Tibial artery (tissue), 4 donors: ENCODE results near the gene MPV17L2.
A peak's percentile ranks its signal among the peaks of the same experiment; 100 is the strongest.

Experiments used
- DNase-seq, 2 donors: peaks; one replicate each; pipeline ENCODE4 v3.0.0-alpha.2; 2019
- H3K27ac ChIP-seq, 2 donors: fragments of 200-600 bp; sonication (generic) in 1 of 2; 1 replicate in 1 of 2; 2 replicates in 1 of 2; pipeline ENCODE4 v1.5.1; 2018 to 2019; ENCODE audit warnings: mild to moderate bottlenecking in 1 of 2
- H3K27me3 ChIP-seq, 2 donors: fragments of 200-600 bp; sonication (generic) in 1 of 2; one replicate each; pipeline versions ENCODE4 v1.5.1 to v1.6.0; 2016 to 2019
- H3K36me3 ChIP-seq, 3 donors: fragments of 200-600 bp; sonication (generic) in 2 of 3; one replicate each; pipeline ENCODE4 v1.5.1; 2016 to 2019; ENCODE audit warnings: mild to moderate bottlenecking in 2 of 3
- H3K4me1 ChIP-seq, 4 donors: fragments of 200-600 bp; sonication (generic) in 2 of 4; 1 replicate in 3 of 4; 2 replicates in 1 of 4; pipeline ENCODE4 v1.5.1; 2016 to 2019
- H3K4me3 ChIP-seq, 2 donors: fragments of 200-600 bp; sonication (generic) in 1 of 2; 1 replicate in 1 of 2; 2 replicates in 1 of 2; pipeline ENCODE4 v1.5.1; 2018 to 2019; ENCODE audit warnings: mild to moderate bottlenecking in 2 of 2
- H3K9me3 ChIP-seq, 3 donors: fragments of 200-600 bp; sonication (generic) in 1 of 3; one replicate each; pipeline ENCODE4 v1.5.1; 2016 to 2019
- intact Hi-C: fragments of 100-400 bp; cut with DNase I; formaldehyde crosslinking; loops from one replicate; pipeline ENCODE4 v1.15.0; 2023; ENCODE audit warnings: low total_unique reads
- TF ChIP-seq, protein P1 (sequence below), 2 experiments: fragments of 200-600 bp in 1 of 2; fragments of 450-650 bp in 1 of 2; IDR thresholded peaks; one replicate each; pipeline ENCODE4 v1.5.1; 2017 to 2019; ENCODE audit warnings: antibody characterized with exemption in 2 of 2, mild to moderate bottlenecking in 1 of 2, moderate library complexity in 1 of 2

Gene MPV17L2

GRCh38 chr19:18147396-18147795, 45.6 kb upstream of the MPV17L2 start:
- no peak overlapping the region for H3K4me3 ChIP-seq
- DNase-seq: no peak
- H3K36me3 ChIP-seq: peaks cover 40 to 72% (median 56%) of the 10 kb centered on the region in 3 donors
- peaks cover 0 to 11% (median 8%) of the 10 kb centered on the region in 4 donors for H3K4me1 ChIP-seq
- TF ChIP-seq, protein P1, sequence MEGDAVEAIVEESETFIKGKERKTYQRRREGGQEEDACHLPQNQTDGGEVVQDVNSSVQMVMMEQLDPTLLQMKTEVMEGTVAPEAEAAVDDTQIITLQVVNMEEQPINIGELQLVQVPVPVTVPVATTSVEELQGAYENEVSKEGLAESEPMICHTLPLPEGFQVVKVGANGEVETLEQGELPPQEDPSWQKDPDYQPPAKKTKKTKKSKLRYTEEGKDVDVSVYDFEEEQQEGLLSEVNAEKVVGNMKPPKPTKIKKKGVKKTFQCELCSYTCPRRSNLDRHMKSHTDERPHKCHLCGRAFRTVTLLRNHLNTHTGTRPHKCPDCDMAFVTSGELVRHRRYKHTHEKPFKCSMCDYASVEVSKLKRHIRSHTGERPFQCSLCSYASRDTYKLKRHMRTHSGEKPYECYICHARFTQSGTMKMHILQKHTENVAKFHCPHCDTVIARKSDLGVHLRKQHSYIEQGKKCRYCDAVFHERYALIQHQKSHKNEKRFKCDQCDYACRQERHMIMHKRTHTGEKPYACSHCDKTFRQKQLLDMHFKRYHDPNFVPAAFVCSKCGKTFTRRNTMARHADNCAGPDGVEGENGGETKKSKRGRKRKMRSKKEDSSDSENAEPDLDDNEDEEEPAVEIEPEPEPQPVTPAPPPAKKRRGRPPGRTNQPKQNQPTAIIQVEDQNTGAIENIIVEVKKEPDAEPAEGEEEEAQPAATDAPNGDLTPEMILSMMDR (IDR thresholded peaks at IDR 0.05): no peak
- H3K9me3 ChIP-seq: no peaks in the 10 kb centered on the region
- H3K27me3 ChIP-seq: no peaks in the 10 kb centered on the region
- intact Hi-C loops: no loop called here
- H3K27ac ChIP-seq: no peak overlapping the region

- TF ChIP-seq, protein P1 (IDR thresholded peaks at IDR 0.05): no peak
- H3K27me3 ChIP-seq: no peaks in the 10 kb centered on the region
- no peaks in the 10 kb centered on the region for H3K9me3 ChIP-seq
- H3K27ac ChIP-seq: no peak overlapping the region
- H3K4me1 ChIP-seq: peaks cover 0 to 22% (median 21%) of the 10 kb centered on the region in 4 donors
- H3K36me3 ChIP-seq: peaks cover 20 to 51% (median 38%) of the 10 kb centered on the region in 3 donors
- H3K4me3 ChIP-seq: no peak overlapping the region
- no peak for DNase-seq
- intact Hi-C loops: no loop called here
Observed at GRCh38 chr19:18149596-18149975, 43.4 kb upstream of the MPV17L2 start.

DNA sequence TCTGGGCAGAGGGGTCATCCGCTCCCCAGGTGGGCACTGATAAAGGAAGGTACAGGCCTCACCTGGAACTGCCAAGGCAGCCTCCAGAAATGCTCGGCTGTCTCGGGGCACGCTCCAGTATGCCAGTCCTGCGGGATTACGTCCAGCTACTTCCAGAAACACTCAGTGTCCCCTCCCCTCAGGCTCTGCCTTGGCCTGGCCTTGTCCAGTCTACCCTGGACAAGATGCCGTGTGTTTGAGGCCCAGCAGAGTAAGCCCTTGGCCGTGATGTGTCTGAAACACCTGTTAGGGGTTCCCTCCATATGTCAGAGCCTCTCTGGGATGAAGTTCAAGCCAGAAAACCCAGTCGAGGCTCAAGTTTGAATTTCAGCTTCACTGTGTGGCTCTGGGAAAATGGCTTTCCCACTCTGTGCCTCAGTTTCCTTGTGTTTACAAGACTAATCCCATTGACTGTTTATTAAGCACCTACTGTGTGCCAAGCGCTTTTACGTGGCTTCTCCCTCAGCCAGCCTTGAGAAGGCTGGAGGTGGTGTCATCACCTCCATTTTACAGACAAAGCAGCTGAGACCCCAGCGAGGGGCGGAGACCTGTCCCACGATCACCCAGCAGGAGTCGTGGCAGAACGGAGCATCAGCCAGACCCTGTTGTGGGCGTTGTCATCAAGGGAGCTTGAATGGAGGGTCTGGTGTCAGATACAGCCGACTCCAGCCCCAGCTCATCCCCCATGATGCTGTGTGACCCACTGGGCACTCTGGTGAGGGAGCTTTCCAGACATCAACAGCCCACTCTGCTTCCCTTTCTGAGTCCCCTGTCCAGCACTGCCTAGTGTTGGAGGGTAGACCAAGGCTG, 42.0 kb upstream of the MPV17L2 start:
- H3K9me3 ChIP-seq: no peaks in the 10 kb centered on the region
- no peak overlapping the region for H3K4me3 ChIP-seq
- H3K36me3 ChIP-seq: peaks cover 11 to 41% (median 27%) of the 10 kb centered on the region in 3 donors
- peaks cover 0 to 29% (median 23%) of the 10 kb centered on the region in 4 donors for H3K4me1 ChIP-seq
- no peak for DNase-seq
- intact Hi-C loops: loop anchor here (5.0 kb wide), 1 partner anchor 34 kb away; no protein-coding TSS in a partner anchor
- TF ChIP-seq, protein P1 (IDR thresholded peaks at IDR 0.05): no peak
- peak overlapping the region; percentile 95 to 98 for H3K27ac ChIP-seq
- H3K27me3 ChIP-seq: no peaks in the 10 kb centered on the region

DNA sequence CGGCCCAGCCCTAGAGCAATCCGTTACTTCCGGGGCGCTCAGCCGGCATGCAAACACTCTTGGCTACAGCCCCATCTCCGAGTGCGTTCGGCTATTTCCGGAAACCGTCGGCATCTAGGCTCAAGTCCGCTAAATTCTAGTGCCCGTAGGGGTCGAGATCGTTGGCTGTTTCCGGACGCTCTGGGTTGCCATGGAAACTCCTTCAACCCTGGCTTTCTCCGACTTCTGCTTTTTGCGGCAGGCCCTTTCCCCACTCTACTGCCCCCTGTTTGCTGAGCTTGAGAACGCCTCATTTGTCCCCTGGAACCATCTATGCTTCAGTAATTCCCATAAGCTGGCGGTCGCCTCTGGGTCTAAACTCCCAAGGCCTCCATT, 40.6 kb upstream of the MPV17L2 start:
- H3K27ac ChIP-seq: peak overlapping the region; percentile 95 to 98
- peaks cover 7 to 43% (median 37%) of the 10 kb centered on the region in 4 donors for H3K4me1 ChIP-seq
- peak; percentile 98 for DNase-seq
- peaks cover 6 to 32% (median 21%) of the 10 kb centered on the region in 3 donors for H3K36me3 ChIP-seq
- intact Hi-C loops: loop anchor here (5.0 kb wide), 1 partner anchor 35 kb away; no protein-coding TSS in a partner anchor
- H3K9me3 ChIP-seq: no peaks in the 10 kb centered on the region
- TF ChIP-seq, protein P1 (IDR thresholded peaks at IDR 0.05): peak; percentile 48 to 65
- H3K27me3 ChIP-seq: no peaks in the 10 kb centered on the region
- H3K4me3 ChIP-seq: peak overlapping the region; percentile 76 to 98

DNA sequence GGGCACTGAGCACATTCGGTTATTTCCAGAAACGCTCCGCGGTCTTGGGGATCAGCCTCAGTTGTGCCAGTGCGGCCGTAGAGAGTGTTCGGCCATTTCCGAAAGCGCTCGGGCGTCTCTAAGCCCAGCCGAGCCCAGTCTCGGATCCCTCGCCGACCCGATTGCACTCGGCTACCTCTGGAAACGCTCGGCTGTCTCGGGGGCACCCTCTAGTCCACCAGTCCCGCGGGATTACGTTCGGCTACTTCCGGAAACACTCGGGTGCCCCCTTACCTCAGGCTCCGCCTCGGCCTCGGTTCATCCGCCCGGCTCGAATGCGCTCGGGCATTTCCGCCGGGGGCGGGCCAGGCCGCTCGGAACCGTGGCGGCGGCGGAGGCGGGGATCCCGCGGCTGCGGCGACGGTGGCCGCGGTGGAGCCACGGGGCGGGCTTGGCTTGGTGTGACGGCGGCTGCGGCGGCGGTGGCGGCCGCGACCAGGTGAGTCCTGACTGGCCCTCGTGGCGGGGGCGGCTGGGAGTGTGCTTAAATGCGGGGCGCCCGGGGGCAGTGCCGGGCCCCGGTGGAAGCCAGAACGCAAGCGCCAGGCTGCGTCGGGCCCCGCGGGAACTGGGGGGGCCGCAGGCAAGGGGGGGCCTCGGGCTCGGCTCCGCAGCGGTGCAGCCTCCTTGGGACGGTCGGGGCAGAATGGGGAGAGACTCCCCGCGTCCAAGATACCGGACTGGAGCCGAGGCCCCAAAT, 40.0 kb upstream of the MPV17L2 start, which contains the start of gene PIK3R2:
PIK3R2 (plus strand) TSS at position 347 of the 739 bp plus-strand sequence. CDS start 2,717 bp downstream, outside the sequence.
- H3K4me1 ChIP-seq: peaks cover 7 to 48% (median 40%) of the 10 kb centered on the region in 4 donors

More for the DNA sequence above, 40.0 kb upstream of the MPV17L2 start, which contains the start of gene PIK3R2:
- no peaks in the 10 kb centered on the region for H3K9me3 ChIP-seq
- H3K27me3 ChIP-seq: no peaks in the 10 kb centered on the region
- peak within 1 kb of the TSS; percentile 95 to 98 for H3K27ac ChIP-seq
- peak; percentile 100 for DNase-seq
- TF ChIP-seq, protein P1 (IDR thresholded peaks at IDR 0.05): no peak
- H3K36me3 ChIP-seq: peaks cover 5 to 26% (median 16%) of the 10 kb centered on the region in 3 donors
- H3K4me3 ChIP-seq: peak within 1 kb of the TSS; percentile 76 to 98
- intact Hi-C loops: loop anchor here (5.0 kb wide), 1 partner anchor 36 kb away; no protein-coding TSS in a partner anchor
